HCT116 (cell line): ENCODE data around the gene TNFRSF18. TPM values are rescaled to one million over a fixed set of nuclear protein-coding genes. Genes with fewer than 3 reads are reported as not detected.

Experiments
- ATAC-seq: fragments of 200-7000 bp; cut with Tn5 transposase; 2 replicates; pipeline ENCODE4 v1.9.1; 2020; ENCODE audit warnings: mild to moderate bottlenecking, moderate library complexity
- BruUV-seq: library from RNA; stranded (reverse); fragments of 400-500 nt; replicated peaks from 2 replicates; lab custom pipeline; 2021; lab: Mats Ljungman, UMichigan
- CTCF ChIA-PET: fragments of 300-600 bp; sonication (Branson Sonifier 250); formaldehyde crosslinking; loops from one replicate; lab custom pipeline; 2021; ENCODE audit warnings: antibody characterized with exemption; lab: Charles Lee
- POLR2A ChIA-PET: fragments of 300-600, 350-600 bp; sonication (Branson Sonifier 250); formaldehyde crosslinking; loops from one replicate; lab custom pipeline; 2021; ENCODE audit warnings: antibody characterized with exemption; lab: Charles Lee
- RAD21 ChIA-PET, 2 experiments: fragments of 300-600 bp; sonication (Branson Sonifier 250); formaldehyde crosslinking; loops; one replicate each; lab custom pipeline; 2023; ENCODE audit warnings: low total read pairs in 2 of 2; ENCODE audit not compliant: uncharacterized antibody in 2 of 2, unreplicated experiment in 2 of 2, low non-redundant PET in 1 of 2; lab: Charles Lee
- DNase-seq: peaks from one replicate; pipeline ENCODE4 v3.0.0-alpha.2; 2010; ENCODE audit warnings: low read depth, low spot score
- H2AFZ ChIP-seq: fragments of 200-600 bp; shearing (Covaris generic), sonication (generic); 2 replicates; pipeline ENCODE4 v1.6.1; 2017; ENCODE audit warnings: low read depth, mixed run types, mixed read lengths, antibody characterized with exemption, low read length; ENCODE audit not compliant: poor library complexity, severe bottlenecking
- H3K27ac ChIP-seq: 2 replicates; pipeline ENCODE4 v1.5.1; 2012; ENCODE audit warnings: low read depth, low read length
- H3K27me3 ChIP-seq: fragments of 200-600 bp; sonication (generic); 2 replicates; pipeline ENCODE4 v1.6.1; 2016; ENCODE audit warnings: mixed run types, low read length, mixed read lengths; ENCODE audit not compliant: insufficient read depth
- H3K36me3 ChIP-seq, 2 experiments: fragments of 200-500 bp in 1 of 2; fragments of 200-600 bp in 1 of 2; sonication (Bioruptor generic) in 1 of 2; sonication (generic) in 1 of 2; 2 replicates each; pipeline versions ENCODE4 v1.5.1 to v1.6.1; 2014 to 2016; ENCODE audit warnings: low read length in 2 of 2, inconsistent platforms in 1 of 2, mixed read lengths in 1 of 2, mixed run types in 1 of 2; ENCODE audit not compliant: insufficient read depth in 2 of 2, control insufficient read depth in 1 of 2
- H3K4me1 ChIP-seq, 2 experiments: fragments of 200-600 bp in 1 of 2; sonication (generic) in 1 of 2; 2 replicates each; pipeline versions ENCODE4 v1.5.1 to v1.6.1; 2012 to 2017; ENCODE audit warnings: low read length in 2 of 2, inconsistent platforms in 1 of 2, mild to moderate bottlenecking in 1 of 2, mixed read lengths in 1 of 2, mixed run types in 1 of 2, moderate library complexity in 1 of 2; ENCODE audit not compliant: insufficient read depth in 2 of 2, control insufficient read depth in 1 of 2
- H3K4me2 ChIP-seq: fragments of 200-600 bp; sonication (generic); 2 replicates; pipeline ENCODE4 v1.6.1; 2017; ENCODE audit warnings: mixed run types, low read length, mixed read lengths
- H3K4me3 ChIP-seq, 2 experiments: fragments of 200-600 bp in 1 of 2; sonication (generic) in 1 of 2; replicated peaks in 1 of 2; 2 replicates each; pipeline ENCODE4 v1.5.1; 2011 to 2016; ENCODE audit warnings: low read length in 2 of 2, control low read depth in 1 of 2, low read depth in 1 of 2, mild to moderate bottlenecking in 1 of 2, mixed read lengths in 1 of 2, mixed run types in 1 of 2
- H3K79me2 ChIP-seq: fragments of 200-600 bp; sonication (generic); 2 replicates; pipeline ENCODE4 v1.6.1; 2017; ENCODE audit warnings: mild to moderate bottlenecking, mixed run types, low read length, moderate library complexity, mixed read lengths; ENCODE audit not compliant: insufficient read depth
- H3K9ac ChIP-seq: fragments of 200-600 bp; sonication (generic); 2 replicates; pipeline ENCODE4 v1.6.1; 2016; ENCODE audit warnings: low read length, mixed read lengths
- H3K9me2 ChIP-seq: fragments of 200-600 bp; sonication (generic), shearing (Covaris generic); 2 replicates; pipeline ENCODE4 v1.6.1; 2017; ENCODE audit warnings: mixed run types, mild to moderate bottlenecking, moderate library complexity; ENCODE audit not compliant: insufficient read depth
- H3K9me3 ChIP-seq, 2 experiments: fragments of 200-500 bp in 1 of 2; fragments of 200-600 bp in 1 of 2; sonication (Bioruptor generic) in 1 of 2; sonication (generic) in 1 of 2; 2 replicates each; pipeline ENCODE4 v1.6.1; 2014 to 2017; ENCODE audit warnings: low read length in 2 of 2, mixed read lengths in 2 of 2, inconsistent platforms in 1 of 2, low read depth in 1 of 2, mild to moderate bottlenecking in 1 of 2, mixed run types in 1 of 2, moderate library complexity in 1 of 2; ENCODE audit not compliant: control insufficient read depth in 1 of 2, insufficient read depth in 1 of 2
- H4K20me1 ChIP-seq: fragments of 200-600 bp; sonication (generic), shearing (Covaris generic); 2 replicates; pipeline ENCODE4 v1.6.1; 2017; ENCODE audit warnings: mixed run types, mild to moderate bottlenecking, moderate library complexity; ENCODE audit not compliant: insufficient read depth
- EGR1 ChIP-seq: IDR thresholded peaks from 2 replicates; pipeline ENCODE4 v1.6.1; 2012; ENCODE audit warnings: low read depth
- ELF1 ChIP-seq: IDR thresholded peaks from 2 replicates; pipeline ENCODE4 v1.6.1; 2012; ENCODE audit warnings: low read depth, borderline replicate concordance
- EZH2 ChIP-seq: fragments of 200-600 bp; sonication (generic); IDR thresholded peaks from 2 replicates; pipeline ENCODE4 v1.6.1; 2017; ENCODE audit warnings: antibody characterized with exemption, mixed run types
- EZH2phosphoT487 ChIP-seq: fragments of 200-600 bp; IDR thresholded peaks from 2 replicates; pipeline ENCODE4 v1.6.1; 2018; ENCODE audit warnings: antibody characterized with exemption, borderline replicate concordance
- JUND ChIP-seq: IDR thresholded peaks from 2 replicates; pipeline ENCODE4 v1.6.1; 2012
- POLR2A ChIP-seq: IDR thresholded peaks from 2 replicates; pipeline ENCODE4 v1.7.0; 2011; ENCODE audit warnings: borderline replicate concordance; ENCODE audit not compliant: insufficient read depth, insufficient read length; ENCODE audit errors: extremely low read depth
- RAD21 ChIP-seq: IDR thresholded peaks from 2 replicates; pipeline ENCODE4 v1.6.1; 2012; ENCODE audit warnings: low read depth, mild to moderate bottlenecking
- SIN3A ChIP-seq: IDR thresholded peaks from 2 replicates; pipeline ENCODE4 v1.6.1; 2012; ENCODE audit warnings: low read depth
- SRF ChIP-seq: IDR thresholded peaks from 2 replicates; pipeline ENCODE4 v1.6.1; 2012; ENCODE audit warnings: low read depth
- YY1 ChIP-seq: IDR thresholded peaks from 2 replicates; pipeline ENCODE4 v1.6.1; 2011; ENCODE audit warnings: low read length, low read depth, moderate library complexity, mild to moderate bottlenecking; ENCODE audit not compliant: insufficient replicate concordance; ENCODE audit errors: extremely low read depth
- ZFX ChIP-seq: fragments of 450-650 bp; IDR thresholded peaks from 2 replicates; pipeline ENCODE4 v1.6.1; 2017
- ZNF274 ChIP-seq: fragments of 200-500 bp; sonication (Bioruptor generic); IDR thresholded peaks from 2 replicates; pipeline ENCODE4 v1.6.1; 2014; ENCODE audit warnings: mild to moderate bottlenecking, low read depth, low read length, inconsistent platforms
- intact Hi-C: fragments of 100-400 bp; cut with micrococcal nuclease; formaldehyde crosslinking; loops from 2 replicates; pipeline ENCODE4 v1.10.0; 2022
- total RNA-seq: library from RNA; stranded (reverse); gene quantifications from one replicate; pipeline ENCODE4 v1.2.1, GENCODE V29; 2021; ENCODE audit not compliant: unreplicated experiment
- TF ChIP-seq, protein P1 (sequence below): IDR thresholded peaks from 2 replicates; pipeline ENCODE4 v1.6.1; 2012
- TF ChIP-seq, protein P2 (sequence below): IDR thresholded peaks from 2 replicates; pipeline ENCODE4 v1.6.1; 2012
- TF ChIP-seq, protein P3 (sequence below): IDR thresholded peaks from 2 replicates; pipeline ENCODE4 v1.6.1; 2011; ENCODE audit warnings: mild to moderate bottlenecking, low read length, moderate library complexity; ENCODE audit not compliant: insufficient replicate concordance; ENCODE audit errors: extremely low read depth

Gene TNFRSF18
- total RNA-seq, 1 experiment from 2014 or later = 56.2 TPM

DNA sequence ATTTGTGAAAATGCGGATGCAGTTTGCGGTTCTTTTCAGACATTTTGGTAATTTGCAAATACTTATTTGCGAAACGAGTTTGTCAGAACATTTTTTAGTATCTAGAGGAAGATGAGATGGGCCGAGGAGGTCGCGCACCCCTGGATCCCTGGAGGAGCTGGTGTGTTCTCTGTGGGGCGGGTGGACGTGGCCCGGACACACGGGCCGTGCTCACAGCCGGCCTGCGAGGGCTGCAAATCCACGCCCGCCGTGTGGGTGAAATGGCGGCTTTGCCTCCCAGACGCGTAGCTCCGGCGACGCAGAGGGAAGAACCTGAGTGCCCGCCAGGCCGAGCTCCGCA lies 42.1 kb downstream of the TNFRSF18 start:
- peak overlapping the region; percentile 88 to 97 for H3K4me3 ChIP-seq

DNA sequence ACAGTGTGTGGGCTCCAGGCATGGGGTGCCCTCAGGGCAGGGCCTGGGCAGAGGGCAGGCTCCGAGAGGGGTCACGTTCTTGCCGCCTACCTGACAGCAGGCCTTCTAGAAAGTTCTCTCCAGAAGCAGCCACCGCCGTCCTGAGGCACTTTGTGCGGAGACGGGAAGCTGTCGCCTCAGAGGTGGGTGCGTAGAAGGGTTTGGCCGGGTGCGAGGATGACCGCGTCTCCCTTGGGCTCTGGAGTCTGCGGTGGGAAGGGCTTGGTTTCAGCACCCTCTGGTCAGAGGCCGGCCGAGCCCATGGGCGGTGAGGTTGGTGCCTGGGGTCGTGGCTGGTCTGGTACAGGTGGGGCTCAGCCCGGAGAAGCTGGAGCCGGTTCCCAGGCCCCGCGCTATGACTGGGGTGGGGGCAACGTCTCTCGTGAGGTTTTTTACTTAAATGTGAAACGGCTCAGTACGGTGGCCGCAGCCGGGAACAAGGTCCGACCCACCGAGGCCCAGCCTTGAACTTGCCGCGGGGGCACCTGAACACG lies 42.8 kb downstream of the TNFRSF18 start:
- H3K4me3 ChIP-seq = peak overlapping the region; percentile 88 to 97
- RAD21 ChIA-PET = interaction anchor here in 1 of 2 experiments (1.2 kb wide), 1 partner anchor 41 kb away, joined by 3 read pairs; no protein-coding TSS in a partner anchor
- H2AFZ ChIP-seq = no peak overlapping the region
- intact Hi-C loops = loop anchor here (1.0 to 5.0 kb wide), 2 partner anchors 44 to 67 kb away; partner anchors contain the start of gene TNFRSF18
- no peaks in the 10 kb centered on the region for H3K9me3 ChIP-seq
- no peaks in the 10 kb centered on the region for H3K27me3 ChIP-seq
- TF ChIP-seq ZFX (no peak), YY1 (no peak), ELF1 (no peak), EZH2phosphoT487 (no peak), POLR2A (no peak), EZH2 (no peak), RAD21 (no peak), ZNF274 (no peak), SRF (no peak), SIN3A (no peak), JUND (no peak)
- TF ChIP-seq, protein P1, sequence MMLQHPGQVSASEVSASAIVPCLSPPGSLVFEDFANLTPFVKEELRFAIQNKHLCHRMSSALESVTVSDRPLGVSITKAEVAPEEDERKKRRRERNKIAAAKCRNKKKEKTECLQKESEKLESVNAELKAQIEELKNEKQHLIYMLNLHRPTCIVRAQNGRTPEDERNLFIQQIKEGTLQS = no peak
- TF ChIP-seq, protein P2, sequence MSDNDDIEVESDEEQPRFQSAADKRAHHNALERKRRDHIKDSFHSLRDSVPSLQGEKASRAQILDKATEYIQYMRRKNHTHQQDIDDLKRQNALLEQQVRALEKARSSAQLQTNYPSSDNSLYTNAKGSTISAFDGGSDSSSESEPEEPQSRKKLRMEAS = no peak
- TF ChIP-seq, protein P3, sequence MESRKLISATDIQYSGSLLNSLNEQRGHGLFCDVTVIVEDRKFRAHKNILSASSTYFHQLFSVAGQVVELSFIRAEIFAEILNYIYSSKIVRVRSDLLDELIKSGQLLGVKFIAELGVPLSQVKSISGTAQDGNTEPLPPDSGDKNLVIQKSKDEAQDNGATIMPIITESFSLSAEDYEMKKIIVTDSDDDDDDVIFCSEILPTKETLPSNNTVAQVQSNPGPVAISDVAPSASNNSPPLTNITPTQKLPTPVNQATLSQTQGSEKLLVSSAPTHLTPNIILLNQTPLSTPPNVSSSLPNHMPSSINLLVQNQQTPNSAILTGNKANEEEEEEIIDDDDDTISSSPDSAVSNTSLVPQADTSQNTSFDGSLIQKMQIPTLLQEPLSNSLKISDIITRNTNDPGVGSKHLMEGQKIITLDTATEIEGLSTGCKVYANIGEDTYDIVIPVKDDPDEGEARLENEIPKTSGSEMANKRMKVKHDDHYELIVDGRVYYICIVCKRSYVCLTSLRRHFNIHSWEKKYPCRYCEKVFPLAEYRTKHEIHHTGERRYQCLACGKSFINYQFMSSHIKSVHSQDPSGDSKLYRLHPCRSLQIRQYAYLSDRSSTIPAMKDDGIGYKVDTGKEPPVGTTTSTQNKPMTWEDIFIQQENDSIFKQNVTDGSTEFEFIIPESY = no peak
- TF ChIP-seq, all 23 proteins: peak for 0
- ATAC-seq (peak; percentile 4; the same call in 1 of the 2 replicates), DNase-seq (no peak)
- Histone ChIP-seq H3K4me1 (peaks cover 19 to 43% of the 10 kb centered on the region in 2 experiments), H3K9ac (peak overlapping the region; percentile 96), H3K4me2 (peak overlapping the region; percentile 93), H3K27ac (peak overlapping the region; percentile 98), H3K79me2 (peaks cover 56% of the 10 kb centered on the region), H4K20me1 (no peaks in the 10 kb centered on the region), H3K36me3 (no peaks in the 10 kb centered on the region), H3K9me2 (no peaks in the 10 kb centered on the region)
- BruUV-seq = no TSS peak
- CTCF ChIA-PET = no interaction called here
- POLR2A ChIA-PET = interaction anchor here (0.6 to 1.7 kb wide), 4 partner anchors 12 to 143 kb away, joined by 3 to 5 read pairs (median 4); partner anchors contain the start of gene RNF223

More for the DNA sequence above, 42.1 kb downstream of the TNFRSF18 start:
- intact Hi-C loops = loop anchor here (1.0 to 5.0 kb wide), 2 partner anchors 43 to 66 kb away; partner anchors contain the start of gene TNFRSF18
- Histone ChIP-seq H3K4me2 (peak overlapping the region; percentile 93), H2AFZ (no peak overlapping the region), H4K20me1 (no peaks in the 10 kb centered on the region), H3K79me2 (peaks cover 56% of the 10 kb centered on the region), H3K27ac (peak overlapping the region; percentile 98), H3K27me3 (no peaks in the 10 kb centered on the region), H3K36me3 (peaks cover 0 to 2% of the 10 kb centered on the region in 2 experiments; a peak in 1 of 4 replicates), H3K9me3 (no peaks in the 10 kb centered on the region), H3K9ac (peak overlapping the region; percentile 96), H3K4me1 (peaks cover 15 to 36% of the 10 kb centered on the region in 2 experiments), H3K9me2 (no peaks in the 10 kb centered on the region)
- ChIA-PET POLR2A (interaction anchor here (1.4 to 1.6 kb wide), 2 partner anchors 11 to 48 kb away, joined by 3 read pairs; no protein-coding TSS in a partner anchor), RAD21 (interaction anchor here in 1 of 2 experiments (1.2 kb wide), 1 partner anchor 42 kb away, joined by 3 read pairs; no protein-coding TSS in a partner anchor), CTCF (no interaction called here)
- ATAC-seq (no peak), DNase-seq (no peak)
- TF ChIP-seq SIN3A = no peak
- no peak for TF ChIP-seq EGR1
- no peak for TF ChIP-seq JUND
- BruUV-seq = TSS peak; percentile 62
